ENCODE results near the gene LAMC3. TPM values are rescaled to one million over a fixed set of nuclear protein-coding genes. Genes with fewer than 3 reads are reported as not detected.

Gene LAMC3
- total RNA-seq, 2 experiments from 2014 or later = 0.27 TPM

- no peak for DNase-seq
- ChIA-PET POLR2A (no interaction called here), CTCF (interaction anchor here (0.8 to 1.3 kb wide), 2 partner anchors 12 to 1890 kb away, joined by 3 read pairs; no protein-coding TSS in a partner anchor)
- no peak overlapping the region for H3K27ac Mint-ChIP-seq
- no peak overlapping the region for H3K4me3 Mint-ChIP-seq
- H3K27me3 Mint-ChIP-seq = no peaks in the 10 kb centered on the region
- no peaks in the 10 kb centered on the region for H3K4me1 Mint-ChIP-seq
- H3K36me3 Mint-ChIP-seq (ENCODE audit: low read depth) = no peaks in the 10 kb centered on the region
- H3K9me3 Mint-ChIP-seq = no peaks in the 10 kb centered on the region
Measured at GRCh38 chr9:130982636-130983358, 26.2 kb upstream of the LAMC3 start.

GRCh38 chr9:130983359-130983670 lies 25.7 kb upstream of the LAMC3 start:
- CTCF ChIA-PET = interaction anchor here (1.3 kb wide), 1 partner anchor 11 kb away, joined by 3 read pairs; no protein-coding TSS in a partner anchor
- POLR2A ChIA-PET = no interaction called here
- no peak for DNase-seq
- no peak overlapping the region for H3K4me3 Mint-ChIP-seq
- no peaks in the 10 kb centered on the region for H3K27me3 Mint-ChIP-seq
- H3K27ac Mint-ChIP-seq = no peak overlapping the region
- H3K4me1 Mint-ChIP-seq = no peaks in the 10 kb centered on the region
- H3K9me3 Mint-ChIP-seq = no peaks in the 10 kb centered on the region
- no peaks in the 10 kb centered on the region for H3K36me3 Mint-ChIP-seq (ENCODE audit: low read depth)

- H3K9me3 Mint-ChIP-seq = no peaks in the 10 kb centered on the region
- H3K27ac Mint-ChIP-seq = no peak overlapping the region
- H3K36me3 Mint-ChIP-seq (ENCODE audit: low read depth) = no peaks in the 10 kb centered on the region
- DNase-seq = no peak
- POLR2A ChIA-PET = no interaction called here
- no peaks in the 10 kb centered on the region for H3K4me1 Mint-ChIP-seq
- H3K27me3 Mint-ChIP-seq = no peaks in the 10 kb centered on the region
- CTCF ChIA-PET = no interaction called here
- no peak overlapping the region for H3K4me3 Mint-ChIP-seq
Measured at GRCh38 chr9:130983970-130984369, 25.0 kb upstream of the LAMC3 start.

GRCh38 chr9:130984521-130984920 lies 24.5 kb upstream of the LAMC3 start:
- Mint-ChIP-seq H3K4me3 (no peak overlapping the region), H3K9me3 (no peaks in the 10 kb centered on the region), H3K4me1 (no peaks in the 10 kb centered on the region), H3K27ac (no peak overlapping the region), H3K36me3 (ENCODE audit: low read depth) (no peaks in the 10 kb centered on the region), H3K27me3 (no peaks in the 10 kb centered on the region)
- POLR2A ChIA-PET = no interaction called here
- DNase-seq = no peak
- CTCF ChIA-PET = no interaction called here

GRCh38 chr9:130985029-130985428 lies 23.9 kb upstream of the LAMC3 start:
- no peak overlapping the region for H3K27ac Mint-ChIP-seq
- CTCF ChIA-PET = no interaction called here
- H3K27me3 Mint-ChIP-seq = no peaks in the 10 kb centered on the region
- no peaks in the 10 kb centered on the region for H3K4me1 Mint-ChIP-seq
- H3K4me3 Mint-ChIP-seq = no peak overlapping the region
- DNase-seq = no peak
- POLR2A ChIA-PET = no interaction called here
- H3K9me3 Mint-ChIP-seq = no peaks in the 10 kb centered on the region
- H3K36me3 Mint-ChIP-seq (ENCODE audit: low read depth) = no peaks in the 10 kb centered on the region

GRCh38 chr9:130985606-130986162 lies 23.3 kb upstream of the LAMC3 start:
- POLR2A ChIA-PET = no interaction called here
- H3K9me3 Mint-ChIP-seq = no peaks in the 10 kb centered on the region
- H3K36me3 Mint-ChIP-seq (ENCODE audit: low read depth) = no peaks in the 10 kb centered on the region
- H3K4me3 Mint-ChIP-seq = no peak overlapping the region
- no peak overlapping the region for H3K27ac Mint-ChIP-seq
- no peaks in the 10 kb centered on the region for H3K27me3 Mint-ChIP-seq
- no peak for DNase-seq
- CTCF ChIA-PET = no interaction called here
- no peaks in the 10 kb centered on the region for H3K4me1 Mint-ChIP-seq

- no peaks in the 10 kb centered on the region for H3K9me3 Mint-ChIP-seq
- DNase-seq = no peak
- no peaks in the 10 kb centered on the region for H3K4me1 Mint-ChIP-seq
- ChIA-PET POLR2A (no interaction called here), CTCF (interaction anchor here (0.6 kb wide), 1 partner anchor 12 kb away, joined by 3 read pairs; no protein-coding TSS in a partner anchor)
- H3K27me3 Mint-ChIP-seq = no peaks in the 10 kb centered on the region
- H3K4me3 Mint-ChIP-seq = no peak overlapping the region
- no peaks in the 10 kb centered on the region for H3K36me3 Mint-ChIP-seq (ENCODE audit: low read depth)
- no peak overlapping the region for H3K27ac Mint-ChIP-seq
Measured at GRCh38 chr9:130986356-130986965, 22.5 kb upstream of the LAMC3 start.

- CTCF ChIA-PET = interaction anchor here (0.6 kb wide), 1 partner anchor 12 kb away, joined by 3 read pairs; no protein-coding TSS in a partner anchor
- H3K9me3 Mint-ChIP-seq = no peaks in the 10 kb centered on the region
- no peaks in the 10 kb centered on the region for H3K36me3 Mint-ChIP-seq (ENCODE audit: low read depth)
- H3K4me3 Mint-ChIP-seq = no peak overlapping the region
- DNase-seq = no peak
- no peak overlapping the region for H3K27ac Mint-ChIP-seq
- POLR2A ChIA-PET = no interaction called here
- H3K4me1 Mint-ChIP-seq = no peaks in the 10 kb centered on the region
- H3K27me3 Mint-ChIP-seq = no peaks in the 10 kb centered on the region
Measured at GRCh38 chr9:130987054-130987453, 21.9 kb upstream of the LAMC3 start.

GRCh38 chr9:130987738-130988399 lies 21.1 kb upstream of the LAMC3 start:
- H3K9me3 Mint-ChIP-seq = no peaks in the 10 kb centered on the region
- CTCF ChIA-PET = no interaction called here
- H3K27me3 Mint-ChIP-seq = no peaks in the 10 kb centered on the region
- no peaks in the 10 kb centered on the region for H3K36me3 Mint-ChIP-seq (ENCODE audit: low read depth)
- DNase-seq = no peak
- POLR2A ChIA-PET = no interaction called here
- no peak overlapping the region for H3K27ac Mint-ChIP-seq
- H3K4me3 Mint-ChIP-seq = no peak overlapping the region
- no peaks in the 10 kb centered on the region for H3K4me1 Mint-ChIP-seq

GRCh38 chr9:130988400-130988747 lies 20.6 kb upstream of the LAMC3 start:
- ChIA-PET POLR2A (no interaction called here), CTCF (no interaction called here)
- Mint-ChIP-seq H3K36me3 (ENCODE audit: low read depth) (no peaks in the 10 kb centered on the region), H3K4me1 (no peaks in the 10 kb centered on the region), H3K9me3 (no peaks in the 10 kb centered on the region), H3K27me3 (no peaks in the 10 kb centered on the region), H3K27ac (no peak overlapping the region), H3K4me3 (no peak overlapping the region)
- no peak for DNase-seq

GRCh38 chr9:130988905-130989304 lies 20.1 kb upstream of the LAMC3 start:
- POLR2A ChIA-PET = no interaction called here
- CTCF ChIA-PET = no interaction called here
- Mint-ChIP-seq H3K27me3 (no peaks in the 10 kb centered on the region), H3K4me1 (no peaks in the 10 kb centered on the region), H3K36me3 (ENCODE audit: low read depth) (no peaks in the 10 kb centered on the region), H3K9me3 (no peaks in the 10 kb centered on the region), H3K4me3 (no peak overlapping the region), H3K27ac (no peak overlapping the region)
- no peak for DNase-seq

GRCh38 chr9:130989391-130989790 lies 19.6 kb upstream of the LAMC3 start:
- Mint-ChIP-seq H3K4me1 (no peaks in the 10 kb centered on the region), H3K9me3 (no peaks in the 10 kb centered on the region), H3K4me3 (no peak overlapping the region), H3K27me3 (no peaks in the 10 kb centered on the region), H3K36me3 (ENCODE audit: low read depth) (no peaks in the 10 kb centered on the region), H3K27ac (no peak overlapping the region)
- DNase-seq = no peak
- CTCF ChIA-PET = no interaction called here
- POLR2A ChIA-PET = no interaction called here

- no peak overlapping the region for H3K27ac Mint-ChIP-seq
- ChIA-PET POLR2A (no interaction called here), CTCF (no interaction called here)
- H3K4me1 Mint-ChIP-seq = no peaks in the 10 kb centered on the region
- no peaks in the 10 kb centered on the region for H3K9me3 Mint-ChIP-seq
- no peak overlapping the region for H3K4me3 Mint-ChIP-seq
- no peaks in the 10 kb centered on the region for H3K36me3 Mint-ChIP-seq (ENCODE audit: low read depth)
- no peak for DNase-seq
- no peaks in the 10 kb centered on the region for H3K27me3 Mint-ChIP-seq
Measured at GRCh38 chr9:130989891-130990290, 19.1 kb upstream of the LAMC3 start.
